Left ventricle myocardium inferior (tissue), 1 donor: ENCODE measurements around the gene SPACA4. TPM values are rescaled to one million over a fixed set of nuclear protein-coding genes. Genes with fewer than 3 reads are reported as not detected.

Source experiments
- DNase-seq: peaks from one replicate; pipeline ENCODE4 v3.0.0-alpha.2; 2020
- H3K27ac ChIP-seq: fragments of 200-600 bp; replicated peaks from 2 replicates; pipeline ENCODE4 v1.8.0; 2021
- H3K27me3 ChIP-seq: fragments of 200-600 bp; 2 replicates; pipeline ENCODE4 v1.8.0; 2021; ENCODE audit warnings: low read depth
- H3K36me3 ChIP-seq: fragments of 200-600 bp; 2 replicates; pipeline ENCODE4 v1.8.0; 2021
- H3K4me1 ChIP-seq: fragments of 200-600 bp; 2 replicates; pipeline ENCODE4 v1.8.0; 2021
- H3K4me3 ChIP-seq: fragments of 200-600 bp; 2 replicates; pipeline ENCODE4 v1.8.0; 2021; ENCODE audit warnings: mild to moderate bottlenecking, moderate library complexity
- H3K9me3 ChIP-seq: fragments of 200-600 bp; replicated peaks from 2 replicates; pipeline ENCODE4 v1.8.0; 2021
- intact Hi-C: fragments of 100-400 bp; cut with micrococcal nuclease; formaldehyde crosslinking; loops from one replicate; pipeline ENCODE4 v1.11.0; 2022
- long read RNA-seq: library from polyadenylated mRNA; unstranded; transcript quantifications from one replicate; pipeline ENCODE4 v2.0.0, GENCODE V29; 2021
- total RNA-seq: library from RNA; stranded (reverse); fragmentation: NEBNext Ultra II Directional; extraction: Animal tissue kit (Norgen Biotek cat#: 25700); gene quantifications from one replicate; pipeline ENCODE4 v1.2.1, GENCODE V29; 2021
- TF ChIP-seq, protein P1 (sequence below): fragments of 200-600 bp; IDR thresholded peaks from 2 replicates; pipeline ENCODE4 v1.8.0; 2021; ENCODE audit warnings: antibody characterized with exemption, mild to moderate bottlenecking, borderline replicate concordance
- donor health status: DM: no; HTN: yes; CAD: no; lungs with severe emphysema.

Gene SPACA4, protein sequence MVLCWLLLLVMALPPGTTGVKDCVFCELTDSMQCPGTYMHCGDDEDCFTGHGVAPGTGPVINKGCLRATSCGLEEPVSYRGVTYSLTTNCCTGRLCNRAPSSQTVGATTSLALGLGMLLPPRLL
- total RNA-seq: not detected
- long read RNA-seq: 0 reads

DNA sequence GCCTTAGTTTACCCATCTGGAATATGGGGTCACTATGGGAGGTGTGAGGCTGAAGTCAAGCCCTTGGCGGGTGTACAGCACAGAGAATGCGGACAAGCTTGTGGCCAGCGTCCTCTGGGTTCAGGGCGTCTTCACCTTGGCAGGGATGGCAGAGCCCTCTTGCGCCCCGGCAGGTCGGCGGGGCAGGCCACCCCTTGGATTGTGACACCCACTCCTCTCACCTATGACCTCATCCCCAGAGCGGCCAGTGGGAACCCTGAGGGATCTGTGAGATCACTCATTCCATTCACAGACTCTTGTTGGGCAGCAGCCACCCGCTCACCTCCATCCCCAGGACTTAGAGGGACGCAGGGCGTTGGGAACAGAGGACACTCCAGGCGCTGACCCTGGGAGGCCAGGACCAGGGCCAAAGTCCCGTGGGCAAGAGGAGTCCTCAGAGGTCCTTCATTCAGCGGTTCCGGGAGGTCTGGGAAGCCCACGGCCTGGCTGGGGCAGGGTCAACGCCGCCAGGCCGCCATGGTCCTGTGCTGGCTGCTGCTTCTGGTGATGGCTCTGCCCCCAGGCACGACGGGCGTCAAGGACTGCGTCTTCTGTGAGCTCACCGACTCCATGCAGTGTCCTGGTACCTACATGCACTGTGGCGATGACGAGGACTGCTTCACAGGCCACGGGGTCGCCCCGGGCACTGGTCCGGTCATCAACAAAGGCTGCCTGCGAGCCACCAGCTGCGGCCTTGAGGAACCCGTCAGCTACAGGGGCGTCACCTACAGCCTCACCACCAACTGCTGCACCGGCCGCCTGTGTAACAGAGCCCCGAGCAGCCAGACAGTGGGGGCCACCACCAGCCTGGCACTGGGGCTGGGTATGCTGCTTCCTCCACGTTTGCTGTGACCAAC lies at the start of gene SPACA4:
Gene SPACA4, plus strand, starts transcription at position 280 of the 896 bp plus-strand sequence. Its CDS starts 237 bp downstream, at position 517.
- TF ChIP-seq, protein P1, sequence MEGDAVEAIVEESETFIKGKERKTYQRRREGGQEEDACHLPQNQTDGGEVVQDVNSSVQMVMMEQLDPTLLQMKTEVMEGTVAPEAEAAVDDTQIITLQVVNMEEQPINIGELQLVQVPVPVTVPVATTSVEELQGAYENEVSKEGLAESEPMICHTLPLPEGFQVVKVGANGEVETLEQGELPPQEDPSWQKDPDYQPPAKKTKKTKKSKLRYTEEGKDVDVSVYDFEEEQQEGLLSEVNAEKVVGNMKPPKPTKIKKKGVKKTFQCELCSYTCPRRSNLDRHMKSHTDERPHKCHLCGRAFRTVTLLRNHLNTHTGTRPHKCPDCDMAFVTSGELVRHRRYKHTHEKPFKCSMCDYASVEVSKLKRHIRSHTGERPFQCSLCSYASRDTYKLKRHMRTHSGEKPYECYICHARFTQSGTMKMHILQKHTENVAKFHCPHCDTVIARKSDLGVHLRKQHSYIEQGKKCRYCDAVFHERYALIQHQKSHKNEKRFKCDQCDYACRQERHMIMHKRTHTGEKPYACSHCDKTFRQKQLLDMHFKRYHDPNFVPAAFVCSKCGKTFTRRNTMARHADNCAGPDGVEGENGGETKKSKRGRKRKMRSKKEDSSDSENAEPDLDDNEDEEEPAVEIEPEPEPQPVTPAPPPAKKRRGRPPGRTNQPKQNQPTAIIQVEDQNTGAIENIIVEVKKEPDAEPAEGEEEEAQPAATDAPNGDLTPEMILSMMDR: no peak
- no peak within 1 kb of the TSS for H3K4me3 ChIP-seq
- no peak within 1 kb of the TSS for H3K27ac ChIP-seq
- no peaks in the 10 kb centered on the region for H3K9me3 ChIP-seq
- intact Hi-C loops: no loop called here
- H3K27me3 ChIP-seq: no peaks in the 10 kb centered on the region
- no peaks in the 10 kb centered on the region for H3K36me3 ChIP-seq
- no peaks in the 10 kb centered on the region for H3K4me1 ChIP-seq
- DNase-seq: no peak

DNA sequence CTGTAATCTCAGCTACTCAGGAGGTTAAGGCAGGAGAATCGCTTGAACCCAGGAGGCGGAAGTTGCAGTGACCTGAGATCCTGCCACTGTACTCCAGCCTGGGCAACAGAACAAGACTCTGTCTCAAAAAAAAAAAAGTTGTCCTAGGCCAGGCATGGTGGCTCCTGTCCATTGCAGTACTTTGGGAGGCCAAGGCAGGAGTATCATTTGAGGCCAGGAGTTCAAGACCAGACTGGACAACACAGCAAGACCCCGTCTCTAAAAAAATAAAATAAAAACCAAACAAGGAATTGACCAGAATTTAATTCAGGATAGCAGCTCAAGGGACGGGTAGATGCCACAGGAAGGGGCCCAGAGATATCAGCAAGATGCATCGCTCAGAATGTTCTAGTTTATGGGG lies 49.7 kb upstream of the SPACA4 start:
- intact Hi-C loops: no loop called here
- no peak for DNase-seq
- TF ChIP-seq, protein P1: no peak
- Histone ChIP-seq H3K27me3 (peaks cover 50% of the 10 kb centered on the region), H3K4me1 (no peaks in the 10 kb centered on the region), H3K9me3 (no peaks in the 10 kb centered on the region), H3K4me3 (no peak overlapping the region), H3K27ac (no peak overlapping the region), H3K36me3 (no peaks in the 10 kb centered on the region)

DNA sequence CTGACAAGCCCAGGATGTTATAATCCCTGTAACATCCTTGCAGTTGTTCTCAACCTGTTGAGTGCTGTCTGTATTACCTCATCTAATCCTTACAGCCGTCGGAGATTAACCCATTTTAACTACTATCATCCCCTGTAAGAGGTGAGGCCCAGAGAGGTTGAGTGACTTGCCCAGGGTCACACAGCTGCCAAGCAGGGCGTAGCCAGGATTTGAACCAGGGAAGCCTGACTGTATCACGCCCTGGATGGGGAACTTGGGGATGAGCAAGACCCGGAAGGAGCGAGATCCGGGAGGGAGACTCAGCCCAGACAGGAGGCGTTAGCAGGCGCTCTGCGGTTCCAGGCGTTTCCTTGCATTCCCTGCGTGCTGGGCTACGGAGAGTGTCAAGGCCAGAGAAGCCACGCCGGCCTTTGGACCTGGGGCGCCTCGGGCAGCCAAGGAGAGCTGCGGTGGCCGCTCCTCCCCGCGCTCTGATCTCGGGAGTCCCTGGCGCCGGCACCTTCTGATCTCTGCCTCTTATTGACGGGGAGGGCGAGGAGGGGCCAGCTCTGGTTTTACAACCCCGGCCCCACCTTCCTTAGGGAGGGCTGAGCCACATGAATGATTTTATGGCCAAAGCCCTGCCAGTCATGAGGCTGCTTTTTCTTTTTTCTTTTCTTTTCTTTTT lies 48.4 kb upstream of the SPACA4 start:
- intact Hi-C loops: no loop called here
- H3K27ac ChIP-seq: no peak overlapping the region
- H3K27me3 ChIP-seq: peaks cover 37% of the 10 kb centered on the region
- H3K9me3 ChIP-seq: no peaks in the 10 kb centered on the region
- no peaks in the 10 kb centered on the region for H3K36me3 ChIP-seq
- TF ChIP-seq, protein P1: no peak
- H3K4me1 ChIP-seq: no peaks in the 10 kb centered on the region
- no peak overlapping the region for H3K4me3 ChIP-seq
- no peak for DNase-seq

DNA sequence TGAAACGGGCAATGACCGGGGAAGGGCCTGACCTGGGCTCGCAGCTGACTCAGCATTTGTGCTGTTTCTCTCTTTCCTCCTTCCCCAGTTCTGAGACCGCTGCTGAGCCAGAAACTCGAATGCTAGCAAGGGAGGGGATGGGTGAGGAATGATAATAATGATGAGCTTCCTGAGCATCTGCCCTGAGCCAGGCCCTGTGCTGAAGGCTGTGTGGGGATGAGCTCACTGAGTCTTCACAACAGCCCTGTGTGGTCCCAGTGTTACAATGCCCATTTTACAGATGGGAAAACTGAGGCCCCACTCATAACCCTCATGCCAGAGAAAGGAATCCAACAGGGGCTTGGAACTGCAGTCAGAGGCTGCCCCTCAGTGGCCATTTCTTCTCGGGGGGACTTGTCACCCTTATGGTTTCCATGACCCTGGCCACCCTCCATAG lies 46.4 kb upstream of the SPACA4 start:
- no peaks in the 10 kb centered on the region for H3K36me3 ChIP-seq
- H3K27ac ChIP-seq: no peak overlapping the region
- H3K9me3 ChIP-seq: no peaks in the 10 kb centered on the region
- H3K4me1 ChIP-seq: no peaks in the 10 kb centered on the region
- peaks cover 27% of the 10 kb centered on the region for H3K27me3 ChIP-seq
- intact Hi-C loops: no loop called here
- no peak for DNase-seq
- TF ChIP-seq, protein P1: no peak
- H3K4me3 ChIP-seq: no peak overlapping the region

DNA sequence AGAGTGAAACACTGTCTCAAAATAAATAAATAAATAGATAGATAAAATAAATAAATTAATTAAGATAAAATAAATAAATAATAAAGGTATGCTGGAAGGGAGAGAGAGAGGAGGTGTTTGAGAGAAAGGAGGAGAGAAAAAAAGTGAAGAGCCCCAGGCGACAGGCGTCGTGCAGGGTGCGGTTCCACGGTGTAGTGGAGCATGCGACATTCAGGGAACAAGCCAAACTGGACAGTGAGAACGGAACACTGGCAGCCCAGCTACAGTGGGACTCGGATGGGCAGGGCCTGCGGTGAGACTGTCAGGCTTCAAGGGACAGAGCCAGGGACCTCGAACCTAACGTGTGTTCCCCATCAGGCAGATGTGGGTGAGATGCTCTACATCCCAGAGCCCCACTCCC lies 45.1 kb upstream of the SPACA4 start:
- DNase-seq: no peak
- Histone ChIP-seq H3K27me3 (peaks cover 26% of the 10 kb centered on the region), H3K27ac (no peak overlapping the region), H3K4me1 (no peaks in the 10 kb centered on the region), H3K36me3 (no peaks in the 10 kb centered on the region), H3K9me3 (no peaks in the 10 kb centered on the region), H3K4me3 (no peak overlapping the region)
- TF ChIP-seq, protein P1: no peak
- intact Hi-C loops: no loop called here
